ENCODE measurements around the gene NEO1.
A peak's percentile ranks its signal among the peaks of the same experiment; 100 is the strongest.

Gene NEO1

GRCh38 chr15:73153024-73153423 lies 100.8 kb downstream of the NEO1 start:
- H3K4me3 ChIP-seq, result no peak overlapping the region
- no peaks in the 10 kb centered on the region for H3K4me1 ChIP-seq
- no peak for TF ChIP-seq CTCF (IDR thresholded peaks at IDR 0.05)
- intact Hi-C loops (cut with DNase I; ENCODE audit: low total_unique reads), result no loop called here
- peaks cover 0 to 12% (median 0%) of the 10 kb centered on the region in 3 donors for H3K36me3 ChIP-seq
- H3K27me3 ChIP-seq, result no peaks in the 10 kb centered on the region
- DNase-seq, result no peak
- no peak overlapping the region for H3K27ac ChIP-seq
- H3K9me3 ChIP-seq, result peaks cover 0 to 24% (median 13%) of the 10 kb centered on the region in 3 donors

- no peak for DNase-seq
- H3K4me3 ChIP-seq, result no peak overlapping the region
- intact Hi-C loops (cut with DNase I; ENCODE audit: low total_unique reads), result no loop called here
These were observed 101.2 kb downstream of the NEO1 start for GRCh38 chr15:73153447-73153846.

GRCh38 chr15:73156431-73157191 lies 104.3 kb downstream of the NEO1 start:
- Histone ChIP-seq H3K4me1 (peaks cover 0 to 15% (median 2%) of the 10 kb centered on the region in 4 donors), H3K27ac (no peak overlapping the region), H3K9me3 (peaks cover 0 to 24% (median 13%) of the 10 kb centered on the region in 3 donors), H3K27me3 (no peaks in the 10 kb centered on the region), H3K36me3 (peaks cover 0 to 12% (median 0%) of the 10 kb centered on the region in 3 donors), H3K4me3 (no peak overlapping the region)
- no peak for TF ChIP-seq CTCF (IDR thresholded peaks at IDR 0.05)
- DNase-seq, result no peak
- intact Hi-C loops (cut with DNase I; ENCODE audit: low total_unique reads), result no loop called here

More at GRCh38 chr15:73153447-73153846, 101.2 kb downstream of the NEO1 start:
- Histone ChIP-seq H3K4me1 (no peaks in the 10 kb centered on the region), H3K27ac (no peak overlapping the region), H3K9me3 (peaks cover 0 to 24% (median 13%) of the 10 kb centered on the region in 3 donors), H3K36me3 (peaks cover 0 to 12% (median 0%) of the 10 kb centered on the region in 3 donors), H3K27me3 (no peaks in the 10 kb centered on the region)
- TF ChIP-seq CTCF (IDR thresholded peaks at IDR 0.05), result no peak

- intact Hi-C loops (cut with DNase I; ENCODE audit: low total_unique reads), result no loop called here
- Histone ChIP-seq H3K4me1 (peaks cover 0 to 26% (median 4%) of the 10 kb centered on the region in 4 donors), H3K27ac (peak overlapping the region in 1 of 2 donors; percentile 9), H3K36me3 (peaks cover 5 to 9% (median 7%) of the 10 kb centered on the region in 3 donors), H3K9me3 (peaks cover 0 to 10% (median 0%) of the 10 kb centered on the region in 3 donors), H3K4me3 (no peak overlapping the region), H3K27me3 (no peaks in the 10 kb centered on the region)
- TF ChIP-seq CTCF (IDR thresholded peaks at IDR 0.05), result no peak
- no peak for DNase-seq
These were observed 109.3 kb downstream of the NEO1 start for GRCh38 chr15:73161546-73161945.

- TF ChIP-seq CTCF (IDR thresholded peaks at IDR 0.05), result no peak
- H3K27me3 ChIP-seq, result no peaks in the 10 kb centered on the region
- no peak for DNase-seq
- peaks cover 0 to 22% (median 4%) of the 10 kb centered on the region in 4 donors for H3K4me1 ChIP-seq
- intact Hi-C loops (cut with DNase I; ENCODE audit: low total_unique reads), result no loop called here
- H3K4me3 ChIP-seq, result no peak overlapping the region
- no peak overlapping the region for H3K27ac ChIP-seq
- H3K36me3 ChIP-seq, result peaks cover 0 to 7% (median 5%) of the 10 kb centered on the region in 3 donors
- H3K9me3 ChIP-seq, result peaks cover 0 to 10% (median 0%) of the 10 kb centered on the region in 3 donors
These were observed 113.2 kb downstream of the NEO1 start for GRCh38 chr15:73165435-73165834.

Data from tibial artery (tissue), 4 donors.